Brain microvascular endothelial cell (primary cell): ENCODE data around the gene PROSER2.

ENCODE experiments used
- DNase-seq: peaks from one replicate; pipeline ENCODE4 v3.0.0-alpha.2; 2020
- H3K27ac ChIP-seq: fragments of 250-450 bp; sonication (Bioruptor Pico); 2 replicates; pipeline ENCODE4 v1.5.1; 2020; ENCODE audit warnings: mild to moderate bottlenecking, moderate library complexity
- H3K27me3 ChIP-seq: fragments of 250-450 bp; sonication (Bioruptor Pico); replicated peaks from 2 replicates; pipeline ENCODE4 v1.5.1; 2020; ENCODE audit warnings: mild to moderate bottlenecking
- H3K36me3 ChIP-seq: fragments of 250-450 bp; sonication (Bioruptor Pico); replicated peaks from 2 replicates; pipeline ENCODE4 v1.5.1; 2020; ENCODE audit warnings: mild to moderate bottlenecking
- H3K4me3 ChIP-seq: 2 replicates; pipeline ENCODE4 v1.5.1; 2011; ENCODE audit warnings: low read depth, mild to moderate bottlenecking, control low read depth, low read length, moderate library complexity
- in situ Hi-C: cut with HindIII; loops from 2 replicates; pipeline ENCODE4 v1.10.0; 2017; ENCODE audit warnings: low sequenced_read_pairs, low pct_ligation_motif_present
- TF ChIP-seq, protein P1 (sequence below): IDR thresholded peaks from 2 replicates; pipeline ENCODE4 v1.5.1; 2011; ENCODE audit warnings: low read depth, mild to moderate bottlenecking, moderate library complexity, low read length, control low read depth, inconsistent platforms; ENCODE audit errors: missing control alignments

The PROSER2 gene

DNA sequence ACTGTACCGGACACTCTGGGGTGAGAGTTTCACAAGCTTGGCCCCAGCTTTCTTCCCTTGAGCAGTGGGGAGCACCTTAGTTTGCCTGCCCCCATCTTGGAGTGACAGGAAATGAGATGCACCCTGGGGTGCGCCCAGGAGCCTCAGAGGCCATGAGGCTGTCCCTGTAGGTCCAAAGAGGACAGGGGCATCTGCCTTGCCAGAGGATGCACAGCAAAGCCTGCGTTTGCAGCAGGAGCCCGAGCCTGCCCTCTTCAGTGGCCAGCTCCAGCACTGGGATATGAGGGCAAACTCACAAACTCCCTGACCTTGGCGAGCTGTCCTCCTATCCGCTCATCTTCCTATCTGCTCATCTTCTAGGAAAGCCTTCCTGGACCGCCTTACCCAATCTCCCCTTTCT lies 79.5 kb downstream of the PROSER2 start:
- in situ Hi-C loops: no loop called here
- Histone ChIP-seq H3K4me3 (no peak overlapping the region), H3K27ac (no peak overlapping the region), H3K27me3 (no peaks in the 10 kb centered on the region), H3K36me3 (no peaks in the 10 kb centered on the region)
- no peak for DNase-seq
- TF ChIP-seq, protein P1, sequence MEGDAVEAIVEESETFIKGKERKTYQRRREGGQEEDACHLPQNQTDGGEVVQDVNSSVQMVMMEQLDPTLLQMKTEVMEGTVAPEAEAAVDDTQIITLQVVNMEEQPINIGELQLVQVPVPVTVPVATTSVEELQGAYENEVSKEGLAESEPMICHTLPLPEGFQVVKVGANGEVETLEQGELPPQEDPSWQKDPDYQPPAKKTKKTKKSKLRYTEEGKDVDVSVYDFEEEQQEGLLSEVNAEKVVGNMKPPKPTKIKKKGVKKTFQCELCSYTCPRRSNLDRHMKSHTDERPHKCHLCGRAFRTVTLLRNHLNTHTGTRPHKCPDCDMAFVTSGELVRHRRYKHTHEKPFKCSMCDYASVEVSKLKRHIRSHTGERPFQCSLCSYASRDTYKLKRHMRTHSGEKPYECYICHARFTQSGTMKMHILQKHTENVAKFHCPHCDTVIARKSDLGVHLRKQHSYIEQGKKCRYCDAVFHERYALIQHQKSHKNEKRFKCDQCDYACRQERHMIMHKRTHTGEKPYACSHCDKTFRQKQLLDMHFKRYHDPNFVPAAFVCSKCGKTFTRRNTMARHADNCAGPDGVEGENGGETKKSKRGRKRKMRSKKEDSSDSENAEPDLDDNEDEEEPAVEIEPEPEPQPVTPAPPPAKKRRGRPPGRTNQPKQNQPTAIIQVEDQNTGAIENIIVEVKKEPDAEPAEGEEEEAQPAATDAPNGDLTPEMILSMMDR: no peak

DNA sequence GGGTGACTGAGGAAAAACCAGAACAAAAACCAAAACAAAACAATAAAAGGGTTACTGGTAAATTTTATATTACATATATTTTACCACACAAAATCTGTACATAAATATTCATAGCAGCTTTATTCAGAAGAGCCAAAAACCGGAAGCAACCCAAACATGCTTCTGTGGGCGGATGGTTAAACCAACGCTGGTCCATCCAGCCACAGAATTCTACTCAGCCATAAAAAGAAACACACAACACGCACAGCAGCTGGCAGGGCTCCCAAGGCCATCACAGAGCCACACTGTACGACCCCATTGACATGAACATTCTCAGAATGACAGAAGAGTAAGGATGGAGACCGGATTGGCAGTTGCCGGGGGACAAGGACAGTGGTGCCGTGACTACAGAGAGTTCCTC lies 83.6 kb downstream of the PROSER2 start:
- no peak overlapping the region for H3K27ac ChIP-seq
- TF ChIP-seq, protein P1: no peak
- in situ Hi-C loops: no loop called here
- H3K27me3 ChIP-seq: no peaks in the 10 kb centered on the region
- no peak for DNase-seq
- no peaks in the 10 kb centered on the region for H3K36me3 ChIP-seq
- no peak overlapping the region for H3K4me3 ChIP-seq

DNA sequence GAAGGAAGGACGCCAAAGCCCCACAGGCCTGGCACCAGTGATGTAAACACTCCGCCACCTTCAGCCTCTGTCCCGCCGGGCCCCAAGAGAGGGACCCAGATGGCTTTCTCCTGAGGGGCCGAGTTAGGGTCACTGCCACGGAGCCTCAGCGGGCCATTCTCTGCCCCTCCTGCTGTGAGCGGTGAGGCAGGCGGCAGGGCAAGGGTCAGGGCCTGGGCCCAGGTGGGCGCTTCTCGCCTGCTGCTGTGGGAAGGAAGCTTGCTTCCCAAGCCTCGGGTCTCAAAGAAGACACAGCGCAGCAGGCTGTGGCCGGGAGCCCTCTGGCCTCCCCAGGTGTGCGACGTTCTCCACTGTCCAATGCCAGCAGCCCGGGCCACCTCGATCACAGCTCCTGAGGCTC lies 84.8 kb downstream of the PROSER2 start:
- Histone ChIP-seq H3K27me3 (no peaks in the 10 kb centered on the region), H3K4me3 (no peak overlapping the region), H3K27ac (no peak overlapping the region), H3K36me3 (no peaks in the 10 kb centered on the region)
- TF ChIP-seq, protein P1: no peak
- DNase-seq: no peak
- in situ Hi-C loops: no loop called here

DNA sequence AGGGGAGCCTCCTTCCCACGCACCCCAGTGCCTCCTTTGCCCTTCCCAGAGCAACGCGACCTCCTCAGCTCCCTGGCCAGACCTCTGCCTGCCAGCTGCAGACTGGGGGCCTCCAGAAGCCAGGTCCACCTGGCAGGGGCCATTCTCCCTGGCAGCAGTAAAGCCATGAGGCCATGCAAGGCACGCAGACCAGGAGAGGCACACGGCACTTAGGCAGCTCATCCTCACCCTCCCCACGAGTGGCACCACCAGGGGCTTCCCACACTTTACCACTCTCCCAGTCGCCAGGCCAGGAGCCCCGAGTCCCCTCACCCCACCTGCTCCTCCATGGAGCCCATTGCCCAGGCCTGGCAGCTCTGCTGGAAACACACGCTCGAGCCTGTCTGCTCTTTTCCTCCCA lies 85.4 kb downstream of the PROSER2 start:
- in situ Hi-C loops: no loop called here
- no peak for DNase-seq
- no peaks in the 10 kb centered on the region for H3K27me3 ChIP-seq
- no peaks in the 10 kb centered on the region for H3K36me3 ChIP-seq
- no peak overlapping the region for H3K27ac ChIP-seq
- TF ChIP-seq, protein P1: no peak
- no peak overlapping the region for H3K4me3 ChIP-seq

DNA sequence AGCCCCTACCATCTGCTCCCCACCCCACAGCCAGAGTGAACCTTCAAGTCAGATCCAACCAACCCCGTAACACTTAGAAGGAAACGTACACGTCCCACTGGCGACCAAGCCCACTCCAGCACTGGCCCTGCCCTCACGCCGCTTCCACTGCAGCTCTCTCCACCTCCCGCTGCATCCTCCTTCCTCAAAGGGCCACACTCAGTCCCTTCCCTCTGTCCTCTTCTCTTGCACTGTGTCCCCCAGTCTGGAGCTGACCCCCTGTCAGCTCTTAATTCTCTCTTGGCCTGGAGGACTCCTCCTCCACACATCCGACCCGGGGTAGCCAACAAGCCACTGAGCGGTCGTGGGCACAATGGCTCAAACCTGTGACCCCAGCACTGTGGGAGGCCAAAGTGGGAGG lies 85.8 kb downstream of the PROSER2 start:
- Histone ChIP-seq H3K27ac (no peak overlapping the region), H3K27me3 (no peaks in the 10 kb centered on the region), H3K36me3 (no peaks in the 10 kb centered on the region), H3K4me3 (no peak overlapping the region)
- in situ Hi-C loops: no loop called here
- no peak for DNase-seq
- TF ChIP-seq, protein P1: no peak

DNA sequence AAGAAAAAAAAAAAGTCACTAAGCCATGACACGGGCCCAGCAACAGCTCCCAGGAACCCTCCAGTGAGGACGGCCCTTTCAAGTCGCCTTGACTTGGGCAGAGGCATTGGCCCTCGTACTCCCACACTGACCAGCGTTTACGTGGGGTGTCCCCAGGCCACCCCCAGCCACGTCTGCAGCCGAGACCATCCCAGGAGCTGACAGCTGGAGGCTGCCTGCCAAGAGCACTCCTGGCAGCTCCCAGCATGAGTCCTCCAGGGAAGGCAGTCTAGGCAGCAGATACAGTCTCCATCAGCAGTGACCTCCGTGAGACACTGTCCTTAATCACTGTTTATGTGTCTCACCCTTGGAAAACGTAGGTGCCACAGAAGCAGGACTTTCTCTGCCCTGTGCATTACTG lies 86.5 kb downstream of the PROSER2 start:
- Histone ChIP-seq H3K27me3 (no peaks in the 10 kb centered on the region), H3K4me3 (no peak overlapping the region), H3K36me3 (no peaks in the 10 kb centered on the region), H3K27ac (no peak overlapping the region)
- no peak for DNase-seq
- in situ Hi-C loops: no loop called here
- TF ChIP-seq, protein P1: no peak
